ENCODE measurements around the gene WDR43. TPM values are rescaled to one million over a fixed set of nuclear protein-coding genes. Genes with fewer than 3 reads are reported as not detected.

The WDR43 gene
- total RNA-seq, 2 donors from 2014 or later, result 35.1 to 57.8 TPM

GRCh38 chr2:28906376-28906775 lies 11.9 kb downstream of the WDR43 start:
- intact Hi-C loops (cut with DNase I), result no loop called here

GRCh38 chr2:28906821-28907220 lies 12.4 kb downstream of the WDR43 start:
- DNase-seq (ENCODE audit: low spot score), result no peak
- intact Hi-C loops (cut with DNase I), result no loop called here

More at GRCh38 chr2:28906376-28906775, 11.9 kb downstream of the WDR43 start:
- no peak for DNase-seq (ENCODE audit: low spot score)

DNA sequence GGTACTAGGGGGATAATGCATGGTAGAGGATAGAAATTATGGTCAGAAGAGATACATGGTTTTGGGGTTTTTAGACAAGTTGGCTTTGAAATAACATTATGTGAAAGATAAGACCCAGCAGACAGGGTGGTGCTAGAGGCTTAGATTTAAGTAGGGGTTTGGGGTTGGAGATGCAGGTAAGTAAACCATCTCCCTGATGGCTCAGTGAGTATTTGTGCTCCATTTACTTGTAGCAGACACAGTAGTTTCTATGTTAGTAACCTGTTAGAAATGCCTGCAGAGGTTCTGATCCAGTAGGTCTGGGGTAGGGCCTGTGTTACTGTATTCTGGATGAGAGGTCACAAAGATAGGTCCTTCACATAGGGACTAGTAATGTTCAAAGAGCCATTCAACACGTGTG lies 13.7 kb downstream of the WDR43 start:
- intact Hi-C loops (cut with DNase I), result no loop called here
- DNase-seq (ENCODE audit: low spot score), result no peak

DNA sequence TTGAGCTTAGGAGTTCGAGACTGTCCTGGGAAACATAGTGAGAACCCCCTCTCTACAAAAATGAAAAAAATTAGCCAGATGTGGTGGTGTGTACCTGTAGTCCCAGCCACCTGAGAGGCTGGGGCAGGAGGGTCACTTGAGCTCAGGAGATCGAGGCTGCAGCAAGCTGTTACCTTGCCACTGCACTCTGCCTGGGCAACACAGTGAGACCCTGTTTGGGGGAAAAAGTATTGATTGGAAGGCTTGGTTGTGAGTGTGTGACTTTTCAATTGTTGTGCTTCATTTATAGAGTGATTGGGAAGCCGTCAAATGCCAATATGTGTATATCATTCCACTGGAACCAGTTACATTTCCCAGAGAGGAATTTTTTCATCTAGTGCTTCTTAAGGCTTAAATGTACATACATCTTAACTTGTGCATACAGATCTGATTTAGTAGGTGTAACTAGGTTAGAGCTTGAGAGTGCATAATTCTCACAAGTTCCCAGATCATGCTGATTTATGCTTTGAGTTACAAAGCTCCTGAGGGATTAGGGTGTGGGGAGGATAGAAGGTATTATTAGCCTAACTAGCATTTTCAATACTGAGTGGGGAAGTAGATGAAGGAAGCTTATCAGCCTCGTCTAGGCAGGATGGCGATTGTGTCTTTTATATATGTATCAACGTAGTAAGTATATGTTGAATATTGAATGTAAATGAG lies 15.3 kb downstream of the WDR43 start:
- intact Hi-C loops (cut with DNase I), result no loop called here
- no peak for DNase-seq (ENCODE audit: low spot score)

- intact Hi-C loops (cut with DNase I), result no loop called here
- no peak for DNase-seq (ENCODE audit: low spot score)
Observed at GRCh38 chr2:28915939-28916338, 21.5 kb downstream of the WDR43 start.

- intact Hi-C loops (cut with DNase I), result no loop called here
- no peak for DNase-seq (ENCODE audit: low spot score)
Observed at GRCh38 chr2:28926847-28927246, 32.4 kb downstream of the WDR43 start.

- intact Hi-C loops (cut with DNase I), result no loop called here
- DNase-seq (ENCODE audit: low spot score), result no peak
Observed at GRCh38 chr2:28927469-28927868, 33.0 kb downstream of the WDR43 start.

- intact Hi-C loops (cut with DNase I), result no loop called here
- no peak for DNase-seq (ENCODE audit: low spot score)
Observed at GRCh38 chr2:28927878-28928277, 33.4 kb downstream of the WDR43 start.

DNA sequence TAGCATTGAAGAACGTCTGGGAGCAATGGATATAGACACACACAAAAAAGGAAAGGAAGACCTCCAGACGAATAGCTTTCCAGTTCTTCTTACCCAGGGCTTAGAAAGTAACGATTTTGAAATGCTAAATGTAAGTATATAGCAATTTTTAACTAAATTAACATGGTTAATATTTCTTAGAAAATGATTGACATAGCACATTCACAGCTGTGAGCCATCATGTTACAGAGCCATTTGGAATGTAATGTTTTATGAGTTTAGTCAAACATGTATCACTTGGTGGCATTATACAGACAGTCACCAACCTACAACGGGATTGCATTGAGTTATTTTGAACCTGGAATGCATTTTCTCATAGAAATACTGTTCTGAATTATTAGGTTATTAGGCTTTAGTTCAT lies 35.1 kb downstream of the WDR43 start:
- no peak for DNase-seq (ENCODE audit: low spot score)
- intact Hi-C loops (cut with DNase I), result no loop called here

GRCh38 chr2:28930205-28930604 lies 35.7 kb downstream of the WDR43 start:
- intact Hi-C loops (cut with DNase I), result no loop called here
- DNase-seq (ENCODE audit: low spot score), result no peak

DNA sequence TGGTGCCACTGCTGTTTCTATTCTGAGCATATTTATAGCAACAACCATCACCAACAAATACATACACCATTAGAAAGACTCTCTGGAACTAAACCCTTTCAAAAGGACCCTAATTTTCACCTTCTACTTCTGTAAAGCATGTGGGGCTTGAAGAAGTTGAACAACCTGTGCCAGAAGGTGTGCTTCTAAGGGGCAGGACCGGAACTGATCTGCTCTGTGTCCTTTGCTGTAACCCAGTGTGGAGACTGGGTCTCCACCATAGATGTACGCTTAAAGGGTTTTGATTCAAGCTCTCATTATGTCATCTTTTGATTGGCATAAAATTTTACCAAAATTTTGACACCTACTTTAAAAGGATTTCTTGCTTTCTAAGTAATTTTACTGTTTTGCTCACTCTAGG lies 40.3 kb downstream of the WDR43 start:
- intact Hi-C loops (cut with DNase I), result no loop called here

GRCh38 chr2:28941008-28941407 lies 46.5 kb downstream of the WDR43 start:
- DNase-seq (ENCODE audit: low spot score), result no peak
- intact Hi-C loops (cut with DNase I), result no loop called here

More for the DNA sequence above, 40.3 kb downstream of the WDR43 start:
- DNase-seq (ENCODE audit: low spot score), result no peak

DNA sequence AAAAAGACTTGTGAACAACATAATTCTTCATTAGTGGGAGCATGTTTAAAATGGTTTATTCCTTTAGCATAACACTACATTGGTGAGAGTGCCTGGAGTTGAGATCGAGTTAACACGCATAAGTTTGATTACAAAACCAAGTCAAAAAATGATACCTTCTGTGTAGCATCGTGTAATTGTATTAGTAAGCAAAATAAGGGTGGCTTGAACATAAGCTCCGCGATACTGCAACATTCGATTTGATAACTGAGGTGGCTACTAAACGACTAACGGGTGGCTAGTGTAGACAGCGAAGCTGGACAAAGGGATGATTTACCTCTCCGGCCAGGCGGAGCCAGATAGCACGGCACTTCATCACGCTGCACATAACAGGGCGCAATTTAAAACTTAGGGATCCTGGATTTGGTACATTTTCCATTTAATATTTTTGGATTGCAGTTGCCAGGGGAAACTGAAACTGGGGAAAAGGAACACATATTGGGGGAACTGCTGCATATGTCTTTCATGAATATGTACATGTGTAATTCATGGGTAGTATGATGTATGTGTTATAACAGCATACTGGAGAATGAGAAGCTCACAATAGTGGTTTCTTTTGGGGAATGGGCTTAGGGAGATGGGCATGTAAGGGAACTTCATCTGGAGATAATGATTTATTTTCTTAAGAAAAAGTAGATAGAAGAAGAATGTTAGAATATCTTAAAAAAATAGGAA lies 50.2 kb downstream of the WDR43 start:
- intact Hi-C loops (cut with DNase I), result no loop called here

DNA sequence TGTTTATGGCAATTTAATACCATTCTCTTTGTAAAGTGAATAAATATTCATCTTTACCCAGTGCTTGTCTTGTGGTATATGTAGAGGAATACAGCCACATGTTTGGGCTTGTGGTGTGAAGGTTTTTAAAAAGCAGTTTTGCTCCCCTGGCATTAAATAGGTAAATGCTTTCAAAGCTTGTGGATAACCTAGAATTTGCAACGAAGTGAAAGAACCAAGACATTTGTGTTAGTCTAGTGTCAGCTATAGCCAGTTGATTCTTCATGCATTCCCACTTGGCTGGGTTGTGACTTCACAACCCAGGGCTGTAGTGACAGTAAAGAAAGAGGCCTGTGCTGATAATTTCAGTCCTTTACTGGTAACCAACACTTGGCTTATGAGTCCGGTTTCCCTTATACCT lies 53.7 kb downstream of the WDR43 start:
- intact Hi-C loops (cut with DNase I), result no loop called here
- no peak for DNase-seq (ENCODE audit: low spot score)

More for the DNA sequence above, 50.2 kb downstream of the WDR43 start:
- DNase-seq (ENCODE audit: low spot score), result no peak

DNA sequence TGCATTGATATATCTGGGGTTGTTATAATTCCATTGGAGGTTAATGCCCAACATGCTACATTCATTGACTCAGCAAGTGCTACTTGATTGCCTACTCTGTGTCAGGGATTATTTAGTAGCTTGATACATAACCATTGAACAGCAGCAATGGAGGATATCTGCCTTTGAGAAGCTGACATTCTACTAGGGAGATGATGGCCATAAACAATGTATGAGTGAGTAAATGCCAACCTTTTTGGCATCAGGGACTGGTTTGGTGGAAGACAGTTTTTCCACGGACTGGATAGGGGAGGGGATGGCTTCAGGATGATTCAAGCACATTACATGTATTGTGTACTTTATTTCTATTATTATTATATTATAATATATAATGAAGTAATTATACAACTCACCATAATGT lies 54.7 kb downstream of the WDR43 start:
- DNase-seq (ENCODE audit: low spot score), result no peak
- intact Hi-C loops (cut with DNase I), result no loop called here

GRCh38 chr2:28949617-28950305 lies 55.3 kb downstream of the WDR43 start:
- no peak for DNase-seq (ENCODE audit: low spot score)
- intact Hi-C loops (cut with DNase I), result no loop called here

GRCh38 chr2:28950941-28951630 lies 56.6 kb downstream of the WDR43 start:
- intact Hi-C loops (cut with DNase I), result no loop called here

GRCh38 chr2:28951910-28952835 lies 57.7 kb downstream of the WDR43 start:
- DNase-seq (ENCODE audit: low spot score), result no peak
- intact Hi-C loops (cut with DNase I), result no loop called here

More at GRCh38 chr2:28950941-28951630, 56.6 kb downstream of the WDR43 start:
- no peak for DNase-seq (ENCODE audit: low spot score)

- intact Hi-C loops (cut with DNase I), result no loop called here
- DNase-seq (ENCODE audit: low spot score), result no peak
Observed at GRCh38 chr2:28952836-28953211, 58.4 kb downstream of the WDR43 start.

All from posterior vena cava (tissue), 2 donors.